ENCODE measurements around the gene DENND1B.

DNA sequence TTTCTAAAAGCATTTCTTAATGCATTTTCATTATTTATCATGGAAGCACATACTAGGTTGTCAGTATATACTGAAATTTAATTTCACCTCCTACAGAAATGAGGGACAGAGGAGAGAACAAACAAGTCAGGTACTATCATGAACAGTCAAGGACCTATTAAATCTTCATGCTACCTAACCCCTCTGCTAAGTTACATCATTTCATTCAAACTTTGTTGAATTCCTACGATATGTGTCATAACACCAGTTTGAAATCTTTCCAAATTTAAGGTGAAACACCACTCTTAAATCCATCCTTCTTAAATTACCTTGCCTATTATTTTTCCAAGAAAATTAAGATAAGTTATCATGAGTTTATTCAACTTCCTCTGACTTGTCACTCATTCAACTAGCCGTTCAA, 78.9 kb downstream of the DENND1B start:
- TF ChIP-seq, protein P1, sequence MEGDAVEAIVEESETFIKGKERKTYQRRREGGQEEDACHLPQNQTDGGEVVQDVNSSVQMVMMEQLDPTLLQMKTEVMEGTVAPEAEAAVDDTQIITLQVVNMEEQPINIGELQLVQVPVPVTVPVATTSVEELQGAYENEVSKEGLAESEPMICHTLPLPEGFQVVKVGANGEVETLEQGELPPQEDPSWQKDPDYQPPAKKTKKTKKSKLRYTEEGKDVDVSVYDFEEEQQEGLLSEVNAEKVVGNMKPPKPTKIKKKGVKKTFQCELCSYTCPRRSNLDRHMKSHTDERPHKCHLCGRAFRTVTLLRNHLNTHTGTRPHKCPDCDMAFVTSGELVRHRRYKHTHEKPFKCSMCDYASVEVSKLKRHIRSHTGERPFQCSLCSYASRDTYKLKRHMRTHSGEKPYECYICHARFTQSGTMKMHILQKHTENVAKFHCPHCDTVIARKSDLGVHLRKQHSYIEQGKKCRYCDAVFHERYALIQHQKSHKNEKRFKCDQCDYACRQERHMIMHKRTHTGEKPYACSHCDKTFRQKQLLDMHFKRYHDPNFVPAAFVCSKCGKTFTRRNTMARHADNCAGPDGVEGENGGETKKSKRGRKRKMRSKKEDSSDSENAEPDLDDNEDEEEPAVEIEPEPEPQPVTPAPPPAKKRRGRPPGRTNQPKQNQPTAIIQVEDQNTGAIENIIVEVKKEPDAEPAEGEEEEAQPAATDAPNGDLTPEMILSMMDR (IDR thresholded peaks at IDR 0.05): no peak
- TF ChIP-seq EZH2 (IDR thresholded peaks at IDR 0.05; ENCODE audit: borderline replicate concordance, insufficient read depth, low read depth, low read length, poor library complexity, severe bottlenecking): no peak
